ENCODE data around the gene BRCC3.

BRCC3 gene

DNA sequence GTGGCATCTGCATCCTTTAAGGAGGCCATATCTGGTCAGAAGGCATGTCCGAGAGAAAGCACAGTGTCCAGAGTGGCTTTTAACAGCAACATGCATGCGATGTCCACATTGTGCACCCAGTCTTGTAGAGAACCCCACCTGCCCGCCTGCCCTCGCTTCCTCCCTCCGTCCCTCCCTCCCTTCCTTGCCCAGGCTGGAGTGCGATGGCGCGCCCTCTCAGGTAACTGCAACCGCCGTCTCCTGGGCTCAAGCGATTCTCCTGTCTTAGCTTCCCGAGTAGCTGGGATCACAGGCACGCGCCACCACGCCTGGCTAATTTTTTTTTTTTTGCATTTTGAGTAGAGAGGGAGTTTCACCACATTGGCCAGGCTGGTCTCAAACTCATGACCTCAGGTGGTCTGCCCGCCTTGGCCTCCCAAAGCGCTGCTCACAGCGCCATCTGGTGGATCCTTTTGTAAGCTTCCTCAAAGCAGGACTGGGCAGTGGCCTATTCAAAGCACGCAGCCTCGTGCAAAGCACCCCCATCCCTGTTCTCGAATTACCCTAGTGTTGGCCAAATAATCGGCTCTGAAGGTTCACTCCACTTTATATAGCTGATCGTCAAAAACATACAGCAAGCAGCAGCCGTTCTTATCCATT, 15.0 kb downstream of the BRCC3 start:
- Histone ChIP-seq H3K27ac (no peak overlapping the region), H3K4me2 (no peak overlapping the region), H3K27me3 (peaks cover 75% of the 10 kb centered on the region), H4K20me1 (peaks cover 14% of the 10 kb centered on the region; the same call in 1 of the 2 replicates), H3K4me3 (no peak overlapping the region), H3K4me1 (no peaks in the 10 kb centered on the region), H3K36me3 (peaks cover 57% of the 10 kb centered on the region), H3K9me3 (no peaks in the 10 kb centered on the region), H3K9ac (no peak overlapping the region)
- no peak for TF ChIP-seq Cebpa-rat (IDR thresholded peaks at IDR 0.05)

DNA sequence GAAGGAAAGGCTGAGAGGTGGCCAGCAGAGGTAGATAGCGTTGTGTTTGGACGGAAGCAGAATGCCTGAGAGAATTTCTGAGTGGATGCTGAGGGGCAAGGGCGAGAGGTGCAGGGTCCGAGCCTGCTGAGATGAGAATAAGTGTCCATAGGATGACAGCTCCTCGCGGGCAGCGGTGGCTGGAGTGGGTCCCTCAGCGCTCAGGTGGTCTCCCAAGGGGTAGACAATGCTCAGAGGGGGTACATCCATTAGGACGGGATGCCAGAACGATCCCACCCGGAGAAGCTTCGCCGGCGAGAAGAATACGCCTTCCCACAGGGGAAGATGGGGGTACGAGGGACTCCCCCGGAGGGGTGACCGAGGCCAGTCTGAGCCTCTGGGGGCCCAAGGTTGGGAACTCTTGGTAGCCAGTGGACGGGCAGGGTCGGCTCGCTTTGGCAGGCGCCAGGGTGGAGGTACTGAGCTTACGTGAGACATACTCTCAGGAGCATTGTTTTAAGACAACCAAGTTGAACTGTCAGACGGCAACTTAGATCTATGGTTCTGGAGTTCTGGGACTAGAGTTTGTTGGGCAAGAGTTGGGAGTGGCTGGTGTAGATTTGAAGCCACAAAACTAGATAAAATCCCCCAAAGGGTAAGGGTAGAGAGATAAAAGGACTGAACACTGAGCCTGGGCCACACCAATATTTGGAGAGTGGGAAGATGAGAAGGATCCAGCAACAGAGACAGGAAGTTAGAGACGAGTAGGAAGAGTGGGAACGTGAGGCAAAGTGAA, 15.8 kb downstream of the BRCC3 start:
- Histone ChIP-seq H3K4me2 (no peak overlapping the region), H3K36me3 (peaks cover 58% of the 10 kb centered on the region), H3K9ac (no peak overlapping the region), H3K27ac (no peak overlapping the region), H3K4me1 (no peaks in the 10 kb centered on the region), H4K20me1 (peaks cover 14% of the 10 kb centered on the region; the same call in 1 of the 2 replicates), H3K27me3 (peaks cover 68% of the 10 kb centered on the region), H3K4me3 (no peak overlapping the region), H3K9me3 (no peaks in the 10 kb centered on the region)
- no peak for TF ChIP-seq Cebpa-rat (IDR thresholded peaks at IDR 0.05)

DNA sequence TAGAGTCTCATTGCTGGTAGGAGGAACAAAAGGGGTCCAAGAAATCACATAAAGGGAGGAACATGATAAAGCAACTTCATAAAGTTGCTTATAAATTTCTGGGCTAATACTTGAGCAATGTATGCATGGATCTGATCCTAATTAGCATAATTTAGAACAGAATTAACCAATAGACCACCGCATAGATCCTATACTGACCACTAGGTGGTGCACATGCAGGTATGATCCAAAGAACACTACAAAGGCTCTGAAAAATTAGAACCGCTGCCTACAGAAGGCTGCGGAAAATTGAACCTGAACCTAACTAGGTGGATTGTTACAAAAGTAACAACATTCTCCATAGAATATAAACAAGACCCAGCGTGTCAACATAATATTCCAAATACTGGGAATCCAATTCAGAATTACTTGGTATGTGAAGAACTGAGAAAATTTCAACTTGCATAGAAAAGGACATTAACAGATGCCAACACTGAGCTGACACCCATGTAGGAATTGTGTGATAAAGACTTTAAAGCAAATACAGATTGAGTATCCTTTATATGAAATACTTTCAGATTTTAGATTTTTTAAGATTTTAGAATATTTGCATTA, 23.3 kb downstream of the BRCC3 start:
- Histone ChIP-seq H4K20me1 (no peaks in the 10 kb centered on the region), H3K27ac (no peak overlapping the region), H3K9me3 (no peaks in the 10 kb centered on the region), H3K4me3 (no peak overlapping the region), H3K4me1 (no peaks in the 10 kb centered on the region), H3K36me3 (peaks cover 25% of the 10 kb centered on the region), H3K27me3 (peaks cover 29% of the 10 kb centered on the region), H3K9ac (no peak overlapping the region), H3K4me2 (no peak overlapping the region)
- no peak for TF ChIP-seq Cebpa-rat (IDR thresholded peaks at IDR 0.05)

- Histone ChIP-seq H3K4me1 (no peaks in the 10 kb centered on the region), H3K9ac (no peak overlapping the region), H3K36me3 (peaks cover 8% of the 10 kb centered on the region; the same call in 1 of the 2 replicates), H4K20me1 (no peaks in the 10 kb centered on the region), H3K27me3 (peaks cover 33% of the 10 kb centered on the region), H3K27ac (no peak overlapping the region), H3K4me2 (no peak overlapping the region), H3K4me3 (no peak overlapping the region), H3K9me3 (no peaks in the 10 kb centered on the region)
- no peak for TF ChIP-seq Cebpa-rat (IDR thresholded peaks at IDR 0.05)
Observed at GRCh38 chrX:155105919-155106318, 34.6 kb downstream of the BRCC3 start.

DNA sequence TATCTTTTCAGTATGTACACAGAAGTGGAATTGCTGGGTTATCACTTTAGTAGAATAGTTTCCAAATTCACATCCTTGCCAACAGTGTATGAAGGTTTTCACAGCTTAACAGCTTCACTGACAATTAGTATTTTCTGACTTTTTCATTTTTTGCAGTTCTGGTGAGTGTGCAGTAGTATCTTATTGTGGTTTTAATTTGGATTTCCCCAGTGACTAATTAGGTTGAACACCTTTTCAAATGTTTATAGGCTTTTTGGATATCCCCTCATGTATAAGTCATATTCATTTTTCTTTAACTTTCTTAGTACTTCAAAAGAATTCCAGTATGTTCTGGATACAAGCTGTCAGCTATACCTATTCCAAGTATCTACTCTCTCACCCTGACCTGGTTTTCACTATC, 37.1 kb downstream of the BRCC3 start:
- no peaks in the 10 kb centered on the region for H3K4me1 ChIP-seq
- H3K27me3 ChIP-seq = peaks cover 25% of the 10 kb centered on the region
- no peaks in the 10 kb centered on the region for H4K20me1 ChIP-seq
- no peak overlapping the region for H3K27ac ChIP-seq
- peaks cover 11% of the 10 kb centered on the region for H3K9me3 ChIP-seq
- no peak overlapping the region for H3K4me2 ChIP-seq
- no peak for TF ChIP-seq Cebpa-rat (IDR thresholded peaks at IDR 0.05)
- peaks cover 8% of the 10 kb centered on the region; the same call in 1 of the 2 replicates for H3K36me3 ChIP-seq
- H3K4me3 ChIP-seq = no peak overlapping the region
- no peak overlapping the region for H3K9ac ChIP-seq

DNA sequence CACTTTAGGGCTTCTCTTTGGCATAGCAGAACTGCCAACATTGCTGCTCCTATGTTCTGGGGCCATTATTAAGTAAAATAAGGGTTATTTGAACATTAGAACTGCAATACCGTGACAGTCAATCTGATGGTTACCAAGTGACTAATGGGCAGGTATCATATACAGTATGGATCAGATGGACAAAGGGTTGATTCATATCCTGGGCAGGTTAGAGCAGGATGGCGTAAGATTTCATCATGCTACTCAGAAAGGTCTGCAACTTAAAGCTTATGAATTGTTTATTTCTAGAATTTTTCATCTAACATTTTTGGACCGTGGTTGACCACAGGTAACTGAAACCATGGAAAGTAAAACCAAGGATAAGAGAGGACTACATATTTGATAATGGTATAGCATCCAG, 40.9 kb downstream of the BRCC3 start:
- Histone ChIP-seq H3K4me2 (no peak overlapping the region), H4K20me1 (no peaks in the 10 kb centered on the region), H3K4me1 (no peaks in the 10 kb centered on the region), H3K36me3 (peaks cover 29% of the 10 kb centered on the region), H3K27ac (no peak overlapping the region), H3K9me3 (peaks cover 11% of the 10 kb centered on the region), H3K9ac (no peak overlapping the region), H3K4me3 (no peak overlapping the region), H3K27me3 (peaks cover 42% of the 10 kb centered on the region)
- TF ChIP-seq Cebpa-rat (IDR thresholded peaks at IDR 0.05) = no peak

DNA sequence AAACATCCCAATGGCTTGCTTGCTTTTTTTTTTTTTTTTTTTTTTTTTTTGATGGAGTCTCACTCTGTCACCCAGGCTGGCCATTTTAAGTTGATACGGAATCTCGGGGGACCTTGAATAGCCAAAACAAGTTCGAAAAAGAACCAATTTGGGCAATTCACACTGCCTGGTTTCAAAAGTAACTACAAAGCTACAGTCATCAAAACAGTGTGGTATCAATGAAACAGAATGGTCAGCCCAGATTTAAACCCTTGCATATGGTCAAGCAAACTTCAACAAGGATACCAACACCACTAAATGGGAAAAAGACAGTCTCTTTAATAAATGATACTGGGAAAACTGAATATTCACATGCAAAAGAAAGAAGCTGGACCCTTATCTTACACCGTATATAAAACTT, 41.8 kb downstream of the BRCC3 start:
- no peak overlapping the region for H3K4me3 ChIP-seq
- H3K27me3 ChIP-seq = peaks cover 44% of the 10 kb centered on the region
- H4K20me1 ChIP-seq = no peaks in the 10 kb centered on the region
- no peak overlapping the region for H3K27ac ChIP-seq
- H3K4me1 ChIP-seq = no peaks in the 10 kb centered on the region
- peaks cover 28% of the 10 kb centered on the region for H3K36me3 ChIP-seq
- H3K9me3 ChIP-seq = peaks cover 11% of the 10 kb centered on the region
- no peak overlapping the region for H3K9ac ChIP-seq
- no peak for TF ChIP-seq Cebpa-rat (IDR thresholded peaks at IDR 0.05)
- no peak overlapping the region for H3K4me2 ChIP-seq

DNA sequence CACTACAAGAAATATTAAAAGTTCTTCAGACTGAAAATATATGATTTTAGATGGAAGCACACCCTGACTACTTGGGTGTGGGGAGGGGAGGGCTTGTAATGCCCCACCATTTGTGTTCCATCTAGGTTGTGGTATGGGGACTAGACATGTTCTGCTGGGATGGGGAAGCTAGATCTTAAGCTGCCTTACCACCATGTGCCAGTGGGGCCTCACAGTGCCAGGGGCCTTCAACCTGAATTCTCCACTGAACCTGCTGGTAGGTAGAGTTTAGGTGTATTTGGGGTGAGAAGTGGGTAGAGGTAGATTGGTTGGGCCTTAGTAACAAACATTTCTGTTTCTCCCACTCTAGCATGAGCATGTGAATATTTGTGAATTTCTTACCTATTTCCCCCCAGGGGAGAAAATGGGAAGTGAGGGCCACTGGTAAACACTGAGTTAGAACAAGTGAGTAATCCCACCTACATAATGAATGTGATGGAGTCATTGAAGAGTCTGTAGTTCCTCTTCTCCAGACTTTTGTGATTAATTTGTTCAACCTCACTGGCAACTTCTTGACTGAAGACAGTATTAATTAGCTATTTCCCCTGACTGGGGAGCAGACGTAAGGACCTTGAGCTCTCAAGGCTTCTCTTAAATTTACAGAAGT, 44.0 kb downstream of the BRCC3 start:
- Histone ChIP-seq H3K4me1 (no peaks in the 10 kb centered on the region), H3K4me2 (no peak overlapping the region), H3K4me3 (no peak overlapping the region), H3K9ac (no peak overlapping the region), H3K27ac (no peak overlapping the region), H3K9me3 (peaks cover 11% of the 10 kb centered on the region), H3K36me3 (peaks cover 40% of the 10 kb centered on the region), H3K27me3 (peaks cover 52% of the 10 kb centered on the region), H4K20me1 (no peaks in the 10 kb centered on the region)
- no peak for TF ChIP-seq Cebpa-rat (IDR thresholded peaks at IDR 0.05)

DNA sequence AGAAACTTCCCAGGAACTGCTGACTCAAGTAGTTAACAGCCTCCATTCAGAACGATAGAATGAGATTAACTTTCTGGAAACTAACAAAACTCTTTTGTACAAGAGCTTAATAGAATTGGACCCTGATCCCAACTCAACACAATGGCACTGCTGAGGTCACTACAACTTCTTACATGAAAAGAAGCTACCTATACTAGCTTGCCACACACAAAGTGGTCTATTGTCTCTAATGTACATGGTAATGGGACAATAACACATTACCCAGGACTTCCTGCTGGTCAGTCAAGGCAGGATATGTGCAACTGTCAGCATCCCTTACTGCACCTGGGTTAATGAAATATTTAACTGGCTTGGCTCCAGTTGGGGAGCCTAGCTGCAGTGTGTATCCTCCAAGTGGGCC, 56.2 kb downstream of the BRCC3 start:
- Histone ChIP-seq H3K36me3 (peaks cover 11% of the 10 kb centered on the region), H3K4me3 (no peak overlapping the region), H3K4me1 (no peaks in the 10 kb centered on the region), H4K20me1 (no peaks in the 10 kb centered on the region), H3K27ac (no peak overlapping the region), H3K27me3 (peaks cover 58% of the 10 kb centered on the region), H3K9ac (no peak overlapping the region), H3K9me3 (peaks cover 9% of the 10 kb centered on the region; the same call in 1 of the 2 replicates), H3K4me2 (no peak overlapping the region)
- TF ChIP-seq Cebpa-rat (IDR thresholded peaks at IDR 0.05) = no peak

All from BLaER1 (cell line).